HUES48 (cell line): ENCODE data around the gene KRT85.

Source experiments
- H3K27ac ChIP-seq: one replicate; pipeline ENCODE4 v1.7.0; 2013; ENCODE audit warnings: low read depth, low read length, inconsistent platforms
- H3K27me3 ChIP-seq: 2 replicates; pipeline ENCODE4 v1.6.1; 2013; ENCODE audit warnings: mild to moderate bottlenecking, low read length; ENCODE audit not compliant: control insufficient read depth, insufficient read depth
- H3K36me3 ChIP-seq: 2 replicates; pipeline ENCODE4 v1.6.1; 2013; ENCODE audit warnings: low read length; ENCODE audit not compliant: control insufficient read depth, insufficient read depth
- H3K4me1 ChIP-seq: 2 replicates; pipeline ENCODE4 v1.6.1; 2013; ENCODE audit warnings: mild to moderate bottlenecking, low read length; ENCODE audit not compliant: control insufficient read depth, insufficient read depth
- H3K4me3 ChIP-seq: 2 replicates; pipeline ENCODE4 v1.5.1; 2013; ENCODE audit warnings: mild to moderate bottlenecking, low read depth, low read length
- H3K9ac ChIP-seq: 2 replicates; pipeline ENCODE4 v1.6.1; 2013; ENCODE audit warnings: mild to moderate bottlenecking, low read depth, low read length, moderate library complexity
- H3K9me3 ChIP-seq: 2 replicates; pipeline ENCODE4 v1.6.1; 2013; ENCODE audit warnings: low read length; ENCODE audit not compliant: control insufficient read depth, insufficient read depth

Gene KRT85

DNA sequence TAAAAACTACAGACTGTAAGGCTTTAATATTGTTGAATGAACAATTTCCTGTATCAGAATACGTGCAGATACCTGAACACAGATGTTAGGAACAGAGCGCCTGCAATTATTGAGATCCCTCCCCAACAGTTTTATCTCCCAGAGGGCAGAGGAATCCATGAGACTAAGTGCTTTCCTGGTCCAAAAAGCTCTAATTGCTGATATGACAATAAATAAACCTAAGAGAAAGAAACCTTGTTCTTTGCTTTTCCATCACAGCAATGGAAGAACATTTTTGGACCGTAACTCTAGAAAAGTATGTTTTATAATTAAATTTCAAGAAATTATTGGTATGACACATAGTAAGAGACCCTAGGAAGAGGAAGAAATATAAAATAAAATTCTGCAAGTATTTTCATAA, 33.1 kb downstream of the KRT85 start:
- Histone ChIP-seq H3K36me3 (no peaks in the 10 kb centered on the region), H3K4me3 (no peak overlapping the region), H3K9ac (no peak overlapping the region), H3K4me1 (0 out of 2 replicates have a peak, but pooled peaks cover 4% of the 10 kb centered on the region), H3K27ac (no peak overlapping the region), H3K9me3 (no peaks in the 10 kb centered on the region), H3K27me3 (no peaks in the 10 kb centered on the region)

- H3K27ac ChIP-seq: no peak overlapping the region
- 0 out of 2 replicates have a peak, but pooled peaks cover 4% of the 10 kb centered on the region for H3K4me1 ChIP-seq
- no peak overlapping the region for H3K4me3 ChIP-seq
- H3K36me3 ChIP-seq: no peaks in the 10 kb centered on the region
- no peaks in the 10 kb centered on the region for H3K9me3 ChIP-seq
- no peak overlapping the region for H3K9ac ChIP-seq
- no peaks in the 10 kb centered on the region for H3K27me3 ChIP-seq
Observed at GRCh38 chr12:52333321-52333720, 34.0 kb downstream of the KRT85 start.

DNA sequence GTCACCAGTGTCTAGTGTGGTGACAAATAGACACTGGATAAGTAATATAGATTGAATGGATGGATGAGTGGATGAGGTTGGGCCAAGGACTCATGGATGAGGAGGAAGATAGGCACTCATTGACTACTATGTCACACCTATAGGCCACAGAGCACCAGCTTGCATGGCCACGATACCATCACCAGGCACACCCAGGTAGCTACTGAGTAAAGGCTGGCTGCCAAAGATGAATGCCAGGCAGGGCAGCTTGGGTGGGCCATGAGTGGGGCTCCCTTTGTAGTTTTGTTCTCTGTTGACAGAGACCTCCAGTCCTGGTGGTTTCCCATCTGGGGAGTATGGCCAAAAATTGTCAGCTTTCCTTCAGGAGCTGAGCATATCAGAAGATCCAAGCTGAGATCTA, 34.9 kb downstream of the KRT85 start:
- Histone ChIP-seq H3K9ac (no peak overlapping the region), H3K27ac (no peak overlapping the region)

DNA sequence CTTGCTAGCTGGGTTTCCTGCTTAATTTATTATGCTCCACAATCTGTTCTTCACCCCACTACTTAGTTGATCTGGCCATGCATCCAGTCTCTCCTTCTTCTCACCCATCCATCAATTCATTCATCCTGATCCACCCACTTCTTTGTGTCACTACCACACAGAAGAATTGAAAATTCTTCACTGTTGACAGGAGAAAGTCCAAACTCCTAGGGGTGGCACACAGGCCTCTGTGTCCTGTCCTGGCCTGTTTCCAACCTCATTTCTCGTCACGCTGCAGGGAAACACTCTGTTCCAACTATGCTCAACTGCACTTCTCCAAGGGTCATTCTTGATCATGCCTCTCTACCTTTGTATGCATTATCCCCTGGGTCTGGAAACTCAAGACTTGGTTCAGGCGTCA, 35.4 kb downstream of the KRT85 start:
- Histone ChIP-seq H3K36me3 (no peaks in the 10 kb centered on the region), H3K27me3 (no peaks in the 10 kb centered on the region), H3K9ac (no peak overlapping the region)

More for the DNA sequence above, 34.9 kb downstream of the KRT85 start:
- Histone ChIP-seq H3K9me3 (no peaks in the 10 kb centered on the region), H3K4me3 (no peak overlapping the region), H3K27me3 (no peaks in the 10 kb centered on the region), H3K4me1 (0 out of 2 replicates have a peak, but pooled peaks cover 4% of the 10 kb centered on the region), H3K36me3 (no peaks in the 10 kb centered on the region)

DNA sequence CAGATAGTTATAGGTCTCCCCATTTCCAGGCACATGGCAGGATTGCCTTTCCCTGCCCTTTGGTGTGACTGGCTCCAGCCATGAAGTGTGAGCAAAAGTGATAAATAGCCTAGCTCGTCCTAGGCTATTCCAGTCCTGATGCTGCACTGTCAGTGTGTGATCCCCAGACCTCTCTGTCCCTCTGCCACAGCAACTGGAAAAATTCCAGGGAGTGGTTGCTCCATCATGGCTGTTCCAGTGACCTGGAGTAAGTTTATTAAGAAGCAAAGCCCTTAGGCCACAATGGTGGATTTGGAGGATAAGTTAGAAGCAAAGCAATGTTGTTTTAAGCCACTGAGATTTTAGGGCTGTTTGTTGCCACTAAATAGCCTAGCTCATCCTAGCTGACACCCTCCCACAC, 36.2 kb downstream of the KRT85 start:
- Histone ChIP-seq H3K9me3 (no peaks in the 10 kb centered on the region), H3K4me1 (0 out of 2 replicates have a peak, but pooled peaks cover 4% of the 10 kb centered on the region), H3K4me3 (no peak overlapping the region), H3K9ac (no peak overlapping the region), H3K36me3 (no peaks in the 10 kb centered on the region), H3K27me3 (no peaks in the 10 kb centered on the region), H3K27ac (no peak overlapping the region)

More for the DNA sequence above, 35.4 kb downstream of the KRT85 start:
- Histone ChIP-seq H3K27ac (no peak overlapping the region), H3K4me1 (0 out of 2 replicates have a peak, but pooled peaks cover 4% of the 10 kb centered on the region), H3K4me3 (no peak overlapping the region), H3K9me3 (no peaks in the 10 kb centered on the region)

DNA sequence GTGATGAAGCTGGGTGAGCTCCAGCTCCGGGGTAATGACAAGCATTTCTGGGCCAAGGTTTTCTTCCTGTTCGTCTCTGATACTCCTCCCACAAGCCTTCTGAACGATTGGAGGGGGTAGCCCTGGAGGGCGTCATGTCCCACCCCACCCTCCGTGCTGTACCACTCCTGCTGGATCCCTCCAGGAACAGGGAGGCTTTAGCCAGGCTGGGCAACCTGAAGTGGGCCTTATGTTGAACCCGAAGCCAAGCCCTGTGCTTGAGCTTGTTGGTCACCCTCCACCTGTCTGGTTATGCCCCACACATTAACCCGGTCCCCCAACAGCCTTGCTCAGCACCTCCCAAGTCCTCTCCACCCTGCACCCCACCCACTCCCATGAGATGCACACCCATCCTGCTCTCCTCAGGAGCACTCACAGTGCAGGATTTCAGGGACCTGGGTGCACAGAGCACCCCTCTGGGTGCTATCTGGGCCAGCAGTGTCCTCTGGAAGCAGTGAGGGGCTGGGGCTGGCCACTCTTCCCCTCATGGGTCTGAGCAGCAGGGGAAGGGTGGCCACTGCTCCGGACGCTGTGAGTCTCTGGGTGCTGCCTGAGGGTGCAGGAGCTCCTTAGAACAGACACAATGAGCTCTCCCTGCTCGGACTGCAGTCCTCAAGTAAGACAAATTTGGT, 39.3 kb downstream of the KRT85 start:
- Histone ChIP-seq H3K4me1 (no peaks in the 10 kb centered on the region), H3K4me3 (no peak overlapping the region)

DNA sequence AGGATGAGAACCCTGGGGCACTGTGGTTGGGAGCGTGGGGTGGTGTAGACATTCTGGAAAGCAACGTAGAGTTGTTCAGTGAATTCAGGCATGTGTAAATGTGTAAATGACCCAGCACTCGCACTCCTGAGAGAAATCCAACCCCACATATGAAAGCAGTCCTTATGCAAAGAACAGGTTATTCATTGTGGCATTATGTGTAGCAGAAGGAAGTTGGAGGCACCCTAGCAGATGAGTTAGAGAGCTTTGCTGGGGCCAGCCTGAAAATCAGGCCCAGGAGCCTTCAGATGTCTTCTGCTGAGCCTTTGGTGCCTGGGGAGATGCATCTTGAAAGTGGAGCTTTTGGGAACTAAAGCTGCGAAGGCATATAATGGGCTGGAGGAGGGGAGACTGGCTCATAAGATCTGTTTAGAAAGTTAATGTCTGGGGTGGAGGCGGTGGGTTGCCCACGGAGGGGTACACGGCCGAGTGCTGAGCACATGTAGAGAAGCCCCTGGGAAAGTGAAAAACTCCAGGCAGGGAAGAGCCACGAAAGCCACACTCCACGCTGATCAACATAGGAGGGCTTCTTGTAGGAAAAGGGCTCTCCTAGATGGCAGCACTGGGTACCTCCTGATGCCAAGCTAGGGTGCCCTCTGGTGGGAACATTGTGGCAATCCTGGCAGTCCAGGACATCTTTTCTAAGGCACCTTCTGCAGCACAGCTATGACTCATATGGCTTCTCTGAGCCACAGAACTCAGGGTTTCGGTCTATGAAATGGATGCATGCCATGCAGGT, 40.0 kb downstream of the KRT85 start:
- no peak overlapping the region for H3K27ac ChIP-seq
- H3K9ac ChIP-seq: no peak overlapping the region
- H3K4me3 ChIP-seq: no peak overlapping the region
- no peaks in the 10 kb centered on the region for H3K9me3 ChIP-seq
- H3K27me3 ChIP-seq: no peaks in the 10 kb centered on the region; the same call in 1 of the 2 replicates
- H3K36me3 ChIP-seq: no peaks in the 10 kb centered on the region
- no peaks in the 10 kb centered on the region for H3K4me1 ChIP-seq

More for the DNA sequence above, 39.3 kb downstream of the KRT85 start:
- Histone ChIP-seq H3K9me3 (no peaks in the 10 kb centered on the region), H3K9ac (no peak overlapping the region), H3K27ac (no peak overlapping the region), H3K36me3 (no peaks in the 10 kb centered on the region), H3K27me3 (no peaks in the 10 kb centered on the region; the same call in 1 of the 2 replicates)

DNA sequence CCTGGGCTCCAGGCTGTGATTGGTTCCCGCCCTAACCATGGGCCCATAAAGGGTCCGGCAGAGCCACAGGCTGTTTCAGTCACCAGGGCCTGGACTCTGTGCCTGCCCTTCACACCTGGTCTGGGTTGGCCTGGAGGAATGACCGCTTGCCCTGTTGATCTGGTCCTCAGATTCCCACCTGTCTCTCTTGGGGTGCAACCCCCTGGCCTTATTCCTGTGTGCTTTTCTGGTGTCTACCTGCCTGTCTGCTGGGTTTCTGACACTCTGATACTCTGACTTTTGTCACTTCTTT, 43.2 kb downstream of the KRT85 start:
- no peaks in the 10 kb centered on the region for H3K9me3 ChIP-seq
- H3K4me1 ChIP-seq: no peaks in the 10 kb centered on the region
- H3K27ac ChIP-seq: no peak overlapping the region
- H3K36me3 ChIP-seq: no peaks in the 10 kb centered on the region
- no peak overlapping the region for H3K9ac ChIP-seq
- H3K27me3 ChIP-seq: no peaks in the 10 kb centered on the region; the same call in 1 of the 2 replicates
- H3K4me3 ChIP-seq: no peak overlapping the region

- H3K36me3 ChIP-seq: no peaks in the 10 kb centered on the region
- H3K27me3 ChIP-seq: no peaks in the 10 kb centered on the region; the same call in 1 of the 2 replicates
- no peak overlapping the region for H3K27ac ChIP-seq
- H3K9ac ChIP-seq: no peak overlapping the region
- H3K4me3 ChIP-seq: no peak overlapping the region
- no peaks in the 10 kb centered on the region for H3K9me3 ChIP-seq
- no peaks in the 10 kb centered on the region for H3K4me1 ChIP-seq
Observed at GRCh38 chr12:52323416-52324152, 43.7 kb downstream of the KRT85 start.

GRCh38 chr12:52323001-52323400, 44.3 kb downstream of the KRT85 start:
- no peak overlapping the region for H3K4me3 ChIP-seq
- H3K9ac ChIP-seq: no peak overlapping the region
- H3K4me1 ChIP-seq: no peaks in the 10 kb centered on the region
- no peaks in the 10 kb centered on the region for H3K9me3 ChIP-seq
- H3K36me3 ChIP-seq: no peaks in the 10 kb centered on the region
- H3K27me3 ChIP-seq: no peaks in the 10 kb centered on the region; the same call in 1 of the 2 replicates
- H3K27ac ChIP-seq: no peak overlapping the region

DNA sequence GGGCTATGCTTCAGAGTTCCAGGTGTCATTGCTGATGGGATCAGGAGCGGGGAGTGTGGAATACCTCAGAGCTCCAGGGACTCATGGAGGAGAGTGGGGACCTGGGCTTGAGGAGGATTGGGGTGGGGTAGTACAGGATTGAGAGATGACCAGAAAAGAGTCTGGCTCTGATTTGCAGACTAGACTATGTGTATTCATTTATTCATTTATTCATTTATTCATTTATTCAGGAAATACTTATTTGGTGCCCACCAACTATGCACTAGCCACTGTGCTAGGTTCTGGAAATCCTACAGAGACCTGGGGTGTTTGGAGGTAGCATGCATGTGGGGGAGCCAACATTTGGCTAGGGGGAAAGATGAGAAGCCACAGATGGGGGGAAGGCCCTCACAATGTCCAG, 45.2 kb downstream of the KRT85 start:
- no peak overlapping the region for H3K27ac ChIP-seq
- H3K4me3 ChIP-seq: no peak overlapping the region
- no peaks in the 10 kb centered on the region for H3K36me3 ChIP-seq
- no peak overlapping the region for H3K9ac ChIP-seq
- no peaks in the 10 kb centered on the region for H3K9me3 ChIP-seq
- no peaks in the 10 kb centered on the region for H3K4me1 ChIP-seq
- no peaks in the 10 kb centered on the region; the same call in 1 of the 2 replicates for H3K27me3 ChIP-seq
